ENCODE data around the gene BPNT1. TPM values are rescaled to one million over a fixed set of nuclear protein-coding genes. Genes with fewer than 3 reads are reported as not detected.

The BPNT1 gene
- total and polyA plus RNA-seq, 2 of the 8 experiments (the other 6 are each of a cell fraction or from before 2014, with no cell fraction given): 13.2 to 16.3 TPM

DNA sequence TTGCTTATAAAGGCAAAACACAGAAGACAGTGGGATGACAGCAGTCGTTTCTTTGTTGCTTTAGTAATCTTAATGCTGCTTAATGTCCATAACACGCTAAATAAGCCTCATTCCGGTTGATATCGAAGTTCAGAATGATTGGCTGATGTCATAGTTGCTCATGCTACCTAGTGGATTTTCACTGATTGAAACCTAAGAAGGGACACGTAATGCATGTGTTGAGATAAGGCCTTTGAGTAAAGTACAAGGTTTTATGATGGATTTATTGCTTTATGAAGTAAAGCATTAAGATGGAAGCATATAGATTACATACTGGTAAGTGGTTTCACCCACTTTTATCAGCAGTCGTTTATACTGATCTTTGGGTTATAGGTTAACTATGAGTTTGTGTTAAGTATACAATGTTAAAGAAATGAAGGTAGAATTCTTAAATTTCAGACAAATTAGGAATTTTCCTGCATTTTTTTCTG lies 29.5 kb upstream of the BPNT1 start (continued):
- TF ChIP-seq, protein P1, sequence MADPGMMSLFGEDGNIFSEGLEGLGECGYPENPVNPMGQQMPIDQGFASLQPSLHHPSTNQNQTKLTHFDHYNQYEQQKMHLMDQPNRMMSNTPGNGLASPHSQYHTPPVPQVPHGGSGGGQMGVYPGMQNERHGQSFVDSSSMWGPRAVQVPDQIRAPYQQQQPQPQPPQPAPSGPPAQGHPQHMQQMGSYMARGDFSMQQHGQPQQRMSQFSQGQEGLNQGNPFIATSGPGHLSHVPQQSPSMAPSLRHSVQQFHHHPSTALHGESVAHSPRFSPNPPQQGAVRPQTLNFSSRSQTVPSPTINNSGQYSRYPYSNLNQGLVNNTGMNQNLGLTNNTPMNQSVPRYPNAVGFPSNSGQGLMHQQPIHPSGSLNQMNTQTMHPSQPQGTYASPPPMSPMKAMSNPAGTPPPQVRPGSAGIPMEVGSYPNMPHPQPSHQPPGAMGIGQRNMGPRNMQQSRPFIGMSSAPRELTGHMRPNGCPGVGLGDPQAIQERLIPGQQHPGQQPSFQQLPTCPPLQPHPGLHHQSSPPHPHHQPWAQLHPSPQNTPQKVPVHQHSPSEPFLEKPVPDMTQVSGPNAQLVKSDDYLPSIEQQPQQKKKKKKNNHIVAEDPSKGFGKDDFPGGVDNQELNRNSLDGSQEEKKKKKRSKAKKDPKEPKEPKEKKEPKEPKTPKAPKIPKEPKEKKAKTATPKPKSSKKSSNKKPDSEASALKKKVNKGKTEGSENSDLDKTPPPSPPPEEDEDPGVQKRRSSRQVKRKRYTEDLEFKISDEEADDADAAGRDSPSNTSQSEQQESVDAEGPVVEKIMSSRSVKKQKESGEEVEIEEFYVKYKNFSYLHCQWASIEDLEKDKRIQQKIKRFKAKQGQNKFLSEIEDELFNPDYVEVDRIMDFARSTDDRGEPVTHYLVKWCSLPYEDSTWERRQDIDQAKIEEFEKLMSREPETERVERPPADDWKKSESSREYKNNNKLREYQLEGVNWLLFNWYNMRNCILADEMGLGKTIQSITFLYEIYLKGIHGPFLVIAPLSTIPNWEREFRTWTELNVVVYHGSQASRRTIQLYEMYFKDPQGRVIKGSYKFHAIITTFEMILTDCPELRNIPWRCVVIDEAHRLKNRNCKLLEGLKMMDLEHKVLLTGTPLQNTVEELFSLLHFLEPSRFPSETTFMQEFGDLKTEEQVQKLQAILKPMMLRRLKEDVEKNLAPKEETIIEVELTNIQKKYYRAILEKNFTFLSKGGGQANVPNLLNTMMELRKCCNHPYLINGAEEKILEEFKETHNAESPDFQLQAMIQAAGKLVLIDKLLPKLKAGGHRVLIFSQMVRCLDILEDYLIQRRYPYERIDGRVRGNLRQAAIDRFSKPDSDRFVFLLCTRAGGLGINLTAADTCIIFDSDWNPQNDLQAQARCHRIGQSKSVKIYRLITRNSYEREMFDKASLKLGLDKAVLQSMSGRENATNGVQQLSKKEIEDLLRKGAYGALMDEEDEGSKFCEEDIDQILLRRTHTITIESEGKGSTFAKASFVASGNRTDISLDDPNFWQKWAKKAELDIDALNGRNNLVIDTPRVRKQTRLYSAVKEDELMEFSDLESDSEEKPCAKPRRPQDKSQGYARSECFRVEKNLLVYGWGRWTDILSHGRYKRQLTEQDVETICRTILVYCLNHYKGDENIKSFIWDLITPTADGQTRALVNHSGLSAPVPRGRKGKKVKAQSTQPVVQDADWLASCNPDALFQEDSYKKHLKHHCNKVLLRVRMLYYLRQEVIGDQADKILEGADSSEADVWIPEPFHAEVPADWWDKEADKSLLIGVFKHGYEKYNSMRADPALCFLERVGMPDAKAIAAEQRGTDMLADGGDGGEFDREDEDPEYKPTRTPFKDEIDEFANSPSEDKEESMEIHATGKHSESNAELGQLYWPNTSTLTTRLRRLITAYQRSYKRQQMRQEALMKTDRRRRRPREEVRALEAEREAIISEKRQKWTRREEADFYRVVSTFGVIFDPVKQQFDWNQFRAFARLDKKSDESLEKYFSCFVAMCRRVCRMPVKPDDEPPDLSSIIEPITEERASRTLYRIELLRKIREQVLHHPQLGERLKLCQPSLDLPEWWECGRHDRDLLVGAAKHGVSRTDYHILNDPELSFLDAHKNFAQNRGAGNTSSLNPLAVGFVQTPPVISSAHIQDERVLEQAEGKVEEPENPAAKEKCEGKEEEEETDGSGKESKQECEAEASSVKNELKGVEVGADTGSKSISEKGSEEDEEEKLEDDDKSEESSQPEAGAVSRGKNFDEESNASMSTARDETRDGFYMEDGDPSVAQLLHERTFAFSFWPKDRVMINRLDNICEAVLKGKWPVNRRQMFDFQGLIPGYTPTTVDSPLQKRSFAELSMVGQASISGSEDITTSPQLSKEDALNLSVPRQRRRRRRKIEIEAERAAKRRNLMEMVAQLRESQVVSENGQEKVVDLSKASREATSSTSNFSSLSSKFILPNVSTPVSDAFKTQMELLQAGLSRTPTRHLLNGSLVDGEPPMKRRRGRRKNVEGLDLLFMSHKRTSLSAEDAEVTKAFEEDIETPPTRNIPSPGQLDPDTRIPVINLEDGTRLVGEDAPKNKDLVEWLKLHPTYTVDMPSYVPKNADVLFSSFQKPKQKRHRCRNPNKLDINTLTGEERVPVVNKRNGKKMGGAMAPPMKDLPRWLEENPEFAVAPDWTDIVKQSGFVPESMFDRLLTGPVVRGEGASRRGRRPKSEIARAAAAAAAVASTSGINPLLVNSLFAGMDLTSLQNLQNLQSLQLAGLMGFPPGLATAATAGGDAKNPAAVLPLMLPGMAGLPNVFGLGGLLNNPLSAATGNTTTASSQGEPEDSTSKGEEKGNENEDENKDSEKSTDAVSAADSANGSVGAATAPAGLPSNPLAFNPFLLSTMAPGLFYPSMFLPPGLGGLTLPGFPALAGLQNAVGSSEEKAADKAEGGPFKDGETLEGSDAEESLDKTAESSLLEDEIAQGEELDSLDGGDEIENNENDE (IDR thresholded peaks at IDR 0.05; ENCODE audit: insufficient replicate concordance, low read length): no peak
- TF ChIP-seq ZNF274 (IDR thresholded peaks at IDR 0.05; ENCODE audit: borderline replicate concordance, extremely low read depth, low read length) (no peak), ASH2L (IDR thresholded peaks at IDR 0.05; ENCODE audit: low read length) (no peak), HDAC2 (IDR thresholded peaks at IDR 0.05; ENCODE audit: borderline replicate concordance in 1 of 2, low read depth in 2 of 2, low read length in 2 of 2) (no peak), TAF1 (IDR thresholded peaks at IDR 0.05; ENCODE audit: low read depth, low read length) (no peak), TAF7 (optimal IDR thresholded peaks at IDR 0.05; ENCODE audit: borderline replicate concordance, low read depth, low read length) (no peak), CREB1 (IDR thresholded peaks at IDR 0.05) (no peak)
